ENCODE results near the gene SNTG2.

DNA sequence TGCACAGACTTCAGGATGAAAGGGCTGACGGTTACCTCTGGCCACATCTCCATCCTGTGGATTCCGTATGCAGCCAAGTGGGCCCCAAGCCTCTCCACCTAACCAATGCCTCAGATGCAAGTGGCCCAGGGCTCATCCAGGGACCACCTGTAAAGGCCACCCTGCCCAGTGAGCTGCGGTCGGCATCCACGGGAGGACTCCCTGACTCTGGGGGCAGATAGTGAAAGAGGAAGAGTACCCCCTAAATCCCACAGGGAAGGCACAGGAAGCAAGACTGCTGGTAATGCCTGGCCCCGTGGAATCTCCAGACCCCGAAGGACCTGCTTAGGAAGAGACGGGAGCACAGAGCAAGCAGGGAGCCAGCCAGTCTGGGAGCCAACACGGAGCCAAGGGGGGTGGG, 451.4 kb downstream of the SNTG2 start:
- TF ChIP-seq, protein P1, sequence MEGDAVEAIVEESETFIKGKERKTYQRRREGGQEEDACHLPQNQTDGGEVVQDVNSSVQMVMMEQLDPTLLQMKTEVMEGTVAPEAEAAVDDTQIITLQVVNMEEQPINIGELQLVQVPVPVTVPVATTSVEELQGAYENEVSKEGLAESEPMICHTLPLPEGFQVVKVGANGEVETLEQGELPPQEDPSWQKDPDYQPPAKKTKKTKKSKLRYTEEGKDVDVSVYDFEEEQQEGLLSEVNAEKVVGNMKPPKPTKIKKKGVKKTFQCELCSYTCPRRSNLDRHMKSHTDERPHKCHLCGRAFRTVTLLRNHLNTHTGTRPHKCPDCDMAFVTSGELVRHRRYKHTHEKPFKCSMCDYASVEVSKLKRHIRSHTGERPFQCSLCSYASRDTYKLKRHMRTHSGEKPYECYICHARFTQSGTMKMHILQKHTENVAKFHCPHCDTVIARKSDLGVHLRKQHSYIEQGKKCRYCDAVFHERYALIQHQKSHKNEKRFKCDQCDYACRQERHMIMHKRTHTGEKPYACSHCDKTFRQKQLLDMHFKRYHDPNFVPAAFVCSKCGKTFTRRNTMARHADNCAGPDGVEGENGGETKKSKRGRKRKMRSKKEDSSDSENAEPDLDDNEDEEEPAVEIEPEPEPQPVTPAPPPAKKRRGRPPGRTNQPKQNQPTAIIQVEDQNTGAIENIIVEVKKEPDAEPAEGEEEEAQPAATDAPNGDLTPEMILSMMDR (IDR thresholded peaks at IDR 0.05), result no peak
- no peak for TF ChIP-seq POLR2A (IDR thresholded peaks at IDR 0.05)

Data from tibial nerve (tissue), 3 donors.